ENCODE data around the gene SUSD2. TPM values are rescaled to one million over a fixed set of nuclear protein-coding genes. Genes with fewer than 3 reads are reported as not detected.

SUSD2 gene
- total and polyA plus RNA-seq, 9 of the 15 experiments (the other 6 are each of a cell fraction or from before 2014, with no cell fraction given) = 0.01 to 0.16 (median 0.04) TPM; not detected in 4

- no peaks in the 10 kb centered on the region for H3K9me3 ChIP-seq (replicated peaks; ENCODE audit: control insufficient read depth, insufficient read depth, low read depth, low read length)
- POLR2A ChIA-PET = interaction anchor here (0.6 to 1.2 kb wide), 2 partner anchors 10 to 130 kb away, joined by 3 read pairs; no protein-coding TSS in a partner anchor
- in situ Hi-C loops (cut with MboI) = no loop called here
- H3K4me2 ChIP-seq (ENCODE audit: insufficient read depth, low read length) = 0 out of 2 replicates have a peak overlapping the region, but pooled peaks have one; percentile 7
- no peak overlapping the region for H3K27ac ChIP-seq (ENCODE audit: extremely low read depth, low read depth, low read length)
- peaks cover 25% of the 10 kb centered on the region; the same call in 2 of the 3 replicates for H3K36me3 ChIP-seq (ENCODE audit: control insufficient read depth, insufficient read depth, low read length)
- H2AFZ ChIP-seq (ENCODE audit: low read depth, low read length) = no peak overlapping the region
- FAIRE-seq = no peak
- H3K9ac ChIP-seq (ENCODE audit: insufficient read depth in 1 of 2, low read depth in 2 of 2, low read length in 2 of 2) = no peak overlapping the region; a peak in 1 of 4 replicates
- H4K20me1 ChIP-seq (replicated peaks; ENCODE audit: control insufficient read depth, insufficient read depth, low read length) = no peaks in the 10 kb centered on the region; the same call in 1 of the 2 replicates
- H3K4me3 ChIP-seq = no peak overlapping the region
- intact Hi-C loops (cut with micrococcal nuclease) = no loop called here
- peak in 1 of 4 experiments; percentile 16 for DNase-seq (ENCODE audit: extremely low read depth in 1 of 4, low spot score in 3 of 4)
- no TSS peak for BruUV-seq (replicated peaks)
- no peak; the same call in 2 of the 3 replicates for ATAC-seq
- H3K27me3 ChIP-seq (ENCODE audit: control insufficient read depth in 2 of 2, insufficient read depth in 2 of 2, low read length in 2 of 2) = no peaks in the 10 kb centered on the region
- no peak for TF ChIP-seq ZNF184 (CRISPR knock-in tag; IDR thresholded peaks at IDR 0.05)
- TF ChIP-seq ZBTB33 (CRISPR knock-in tag; IDR thresholded peaks at IDR 0.05) = peak; percentile 60
- TF ChIP-seq PHTF2 (CRISPR knock-in tag; IDR thresholded peaks at IDR 0.05) = no peak
- no peak for TF ChIP-seq HNRNPH1 (optimal IDR thresholded peaks at IDR 0.05; ENCODE audit: low read depth, low read length)
- TF ChIP-seq HMG20A (CRISPR knock-in tag; conservative IDR thresholded peaks at IDR 0.05) = no peak
- H3K9me1 ChIP-seq (ENCODE audit: control insufficient read depth, insufficient read depth, low read length) = peaks cover 3% of the 10 kb centered on the region
- peaks cover 9 to 29% of the 10 kb centered on the region in 2 experiments; a peak in 4 of 5 replicates for H3K4me1 ChIP-seq (replicated peaks in 1 of 2; ENCODE audit: control insufficient read depth in 2 of 2, insufficient read depth in 2 of 2, low read length in 2 of 2)
- no peaks in the 10 kb centered on the region; the same call in 2 of the 3 replicates for H3K79me2 ChIP-seq (ENCODE audit: control insufficient read depth, insufficient read depth, low read length)
- CTCF ChIA-PET (ENCODE audit: low intra/inter-chr PET ratio) = no interaction called here
- 74% methylated on average over 19 of the region's 77 CpGs for WGBS (ENCODE audit: insufficient coverage, low coverage, missing lambda C conversion rate)
Observed at GRCh38 chr22:24156141-24156912, 25.0 kb upstream of the SUSD2 start.
